Activated naive CD4-positive, alpha-beta T cell treated with Interleukin-2 at 50 U/mL for 16 hours (primary cell): ENCODE data around the gene SOS1.
"Not testable (repeated sequence)": the region's sequence is repeated elsewhere in the genome, so short reads cannot be mapped to it uniquely, and the experiment has no call there.

Source experiments
- DNase-seq: peaks from one replicate; pipeline ENCODE4 v3.0.0-alpha.2; 2020

The SOS1 gene

GRCh38 chr2:39099310-39099869 lies 21.5 kb downstream of the SOS1 start:
- DNase-seq = no peak

GRCh38 chr2:39095624-39096023 lies 25.2 kb downstream of the SOS1 start:
- DNase-seq = no peak

- DNase-seq = no peak
These were observed 26.0 kb downstream of the SOS1 start for GRCh38 chr2:39094717-39095363.

- no peak for DNase-seq
These were observed 27.5 kb downstream of the SOS1 start for GRCh38 chr2:39093218-39093898.

- no peak for DNase-seq
These were observed 29.3 kb downstream of the SOS1 start for GRCh38 chr2:39091543-39091942.

- no peak for DNase-seq
These were observed 29.8 kb downstream of the SOS1 start for GRCh38 chr2:39091063-39091462.

- DNase-seq = no peak
These were observed 40.7 kb downstream of the SOS1 start for GRCh38 chr2:39080152-39080551.

- DNase-seq = no peak
These were observed 50.9 kb downstream of the SOS1 start for GRCh38 chr2:39069890-39070465.

GRCh38 chr2:39069136-39069515 lies 51.7 kb downstream of the SOS1 start:
- peak; percentile 46 for DNase-seq

- DNase-seq = no peak
These were observed 52.3 kb downstream of the SOS1 start for GRCh38 chr2:39068299-39069135.

- no peak for DNase-seq
These were observed 55.2 kb downstream of the SOS1 start for GRCh38 chr2:39065616-39066015.

GRCh38 chr2:39062320-39062719 lies 58.5 kb downstream of the SOS1 start:
- DNase-seq = no peak

- no peak for DNase-seq
These were observed 59.6 kb downstream of the SOS1 start for GRCh38 chr2:39061280-39061679.

- no peak for DNase-seq
These were observed 61.4 kb downstream of the SOS1 start for GRCh38 chr2:39059366-39059952.

- DNase-seq = no peak
These were observed 62.8 kb downstream of the SOS1 start for GRCh38 chr2:39058101-39058500.

- DNase-seq = not testable (repeated sequence)
These were observed 68.2 kb downstream of the SOS1 start for GRCh38 chr2:39052665-39053064.

GRCh38 chr2:39050109-39050508 lies 70.7 kb downstream of the SOS1 start:
- DNase-seq = no peak

- no peak for DNase-seq
These were observed 81.8 kb downstream of the SOS1 start for GRCh38 chr2:39039072-39039471.

GRCh38 chr2:39033980-39034379 lies 86.9 kb downstream of the SOS1 start:
- no peak for DNase-seq

GRCh38 chr2:39027421-39027820 lies 93.4 kb downstream of the SOS1 start:
- no peak for DNase-seq

- no peak for DNase-seq
These were observed 96.0 kb downstream of the SOS1 start for GRCh38 chr2:39024833-39025232.

GRCh38 chr2:39023649-39024048 lies 97.2 kb downstream of the SOS1 start:
- DNase-seq = no peak
